Astrocyte of the cerebellum (primary cell): ENCODE data around the gene ADORA1.

Experiments used
- DNase-seq: peaks from one replicate; pipeline ENCODE4 v3.0.0-alpha.2; 2011; ENCODE audit warnings: low read depth
- H3K4me3 ChIP-seq: 2 replicates; pipeline ENCODE4 v1.5.1; 2011; ENCODE audit warnings: mild to moderate bottlenecking, low read depth, low read length, moderate library complexity
- CTCF ChIP-seq: IDR thresholded peaks from 2 replicates; pipeline ENCODE4 v1.5.1; 2012; ENCODE audit warnings: low read length, low read depth, moderate library complexity, mild to moderate bottlenecking; ENCODE audit errors: missing control alignments
- in situ Hi-C: cut with HindIII; loops from 2 replicates; pipeline ENCODE4 v1.10.0; 2017; ENCODE audit warnings: low sequenced_read_pairs

The ADORA1 gene

GRCh38 chr1:203188686-203189232 is 61.2 kb downstream of the ADORA1 start:
- no peak overlapping the region for H3K4me3 ChIP-seq
- TF ChIP-seq CTCF = no peak
- DNase-seq = no peak
- in situ Hi-C loops = no loop called here

- DNase-seq = no peak
- no peak overlapping the region for H3K4me3 ChIP-seq
- no peak for TF ChIP-seq CTCF
- in situ Hi-C loops = no loop called here
Observed at GRCh38 chr1:203189951-203190352, 62.4 kb downstream of the ADORA1 start.

GRCh38 chr1:203190949-203191348 is 63.4 kb downstream of the ADORA1 start:
- no peak for TF ChIP-seq CTCF
- in situ Hi-C loops = no loop called here
- no peak for DNase-seq
- no peak overlapping the region for H3K4me3 ChIP-seq

GRCh38 chr1:203196371-203196770 is 68.8 kb downstream of the ADORA1 start:
- no peak overlapping the region for H3K4me3 ChIP-seq
- DNase-seq = no peak
- in situ Hi-C loops = no loop called here
- no peak for TF ChIP-seq CTCF

GRCh38 chr1:203197625-203198024 is 70.1 kb downstream of the ADORA1 start:
- in situ Hi-C loops = no loop called here
- no peak overlapping the region for H3K4me3 ChIP-seq
- TF ChIP-seq CTCF = no peak
- peak; percentile 84 for DNase-seq

GRCh38 chr1:203199002-203199401 is 71.5 kb downstream of the ADORA1 start:
- TF ChIP-seq CTCF = no peak

GRCh38 chr1:203199481-203199815 is 71.9 kb downstream of the ADORA1 start:
- in situ Hi-C loops = no loop called here
- no peak for DNase-seq
- TF ChIP-seq CTCF = no peak
- H3K4me3 ChIP-seq = no peak overlapping the region

More at GRCh38 chr1:203199002-203199401, 71.5 kb downstream of the ADORA1 start:
- DNase-seq = no peak
- no peak overlapping the region for H3K4me3 ChIP-seq
- in situ Hi-C loops = no loop called here
